IMR-90 (cell line): ENCODE measurements around the gene CPED1.

Experiments
- CHD1 ChIP-seq: IDR thresholded peaks from 2 replicates; pipeline ENCODE4 v1.6.1; 2012; ENCODE audit warnings: low read depth, low read length, improper control_type of control experiment
- CTCF ChIP-seq: conservative IDR thresholded peaks from 2 replicates; pipeline ENCODE4 v1.5.1; 2012; ENCODE audit warnings: mild to moderate bottlenecking, low read depth, low read length, improper control_type of control experiment
- NFE2L2 ChIP-seq: fragments of 150-350 bp; IDR thresholded peaks from 2 replicates; pipeline ENCODE4 v1.6.1; 2016; ENCODE audit warnings: low read depth, mild to moderate bottlenecking, low read length
- POLR2A ChIP-seq: IDR thresholded peaks from 2 replicates; pipeline ENCODE4 v1.6.1; 2012; ENCODE audit warnings: mild to moderate bottlenecking, low read depth, low read length
- RAD21 ChIP-seq: IDR thresholded peaks from 2 replicates; pipeline ENCODE4 v1.6.1; 2012; ENCODE audit warnings: low read length, improper control_type of control experiment
- RCOR1 ChIP-seq: IDR thresholded peaks from 2 replicates; pipeline ENCODE4 v1.6.1; 2012; ENCODE audit warnings: mild to moderate bottlenecking, low read length, improper control_type of control experiment; ENCODE audit not compliant: insufficient replicate concordance
- RFX5 ChIP-seq: IDR thresholded peaks from 2 replicates; pipeline ENCODE4 v1.8.0; 2012; ENCODE audit warnings: low read depth, mild to moderate bottlenecking, low read length, moderate library complexity
- TF ChIP-seq, protein P1 (sequence below): fragments of 150-350 bp; IDR thresholded peaks from 2 replicates; pipeline ENCODE4 v1.6.1; 2016; ENCODE audit warnings: low read depth, mild to moderate bottlenecking, low read length, moderate library complexity, borderline replicate concordance

- no peak for TF ChIP-seq CTCF
- TF ChIP-seq POLR2A: no peak
- no peak for TF ChIP-seq RCOR1
- no peak for TF ChIP-seq RAD21
- no peak for TF ChIP-seq NFE2L2
- no peak for TF ChIP-seq RFX5
- TF ChIP-seq, protein P1, sequence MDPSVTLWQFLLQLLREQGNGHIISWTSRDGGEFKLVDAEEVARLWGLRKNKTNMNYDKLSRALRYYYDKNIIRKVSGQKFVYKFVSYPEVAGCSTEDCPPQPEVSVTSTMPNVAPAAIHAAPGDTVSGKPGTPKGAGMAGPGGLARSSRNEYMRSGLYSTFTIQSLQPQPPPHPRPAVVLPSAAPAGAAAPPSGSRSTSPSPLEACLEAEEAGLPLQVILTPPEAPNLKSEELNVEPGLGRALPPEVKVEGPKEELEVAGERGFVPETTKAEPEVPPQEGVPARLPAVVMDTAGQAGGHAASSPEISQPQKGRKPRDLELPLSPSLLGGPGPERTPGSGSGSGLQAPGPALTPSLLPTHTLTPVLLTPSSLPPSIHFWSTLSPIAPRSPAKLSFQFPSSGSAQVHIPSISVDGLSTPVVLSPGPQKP: no peak
- no peak for TF ChIP-seq CHD1
Observed at GRCh38 chr7:121261207-121261884, 272.8 kb downstream of the CPED1 start.
